GM10847 (cell line): Measurements from ENCODE around the gene FUBP3.

Experiments used
- POLR2A ChIP-seq: IDR thresholded peaks from 2 replicates; pipeline ENCODE4 v1.6.1; 2011; ENCODE audit not compliant: insufficient read length; ENCODE audit errors: extremely low read depth

The FUBP3 gene

GRCh38 chr9:130633336-130634190 lies 54.2 kb downstream of the FUBP3 start:
- no peak for TF ChIP-seq POLR2A

DNA sequence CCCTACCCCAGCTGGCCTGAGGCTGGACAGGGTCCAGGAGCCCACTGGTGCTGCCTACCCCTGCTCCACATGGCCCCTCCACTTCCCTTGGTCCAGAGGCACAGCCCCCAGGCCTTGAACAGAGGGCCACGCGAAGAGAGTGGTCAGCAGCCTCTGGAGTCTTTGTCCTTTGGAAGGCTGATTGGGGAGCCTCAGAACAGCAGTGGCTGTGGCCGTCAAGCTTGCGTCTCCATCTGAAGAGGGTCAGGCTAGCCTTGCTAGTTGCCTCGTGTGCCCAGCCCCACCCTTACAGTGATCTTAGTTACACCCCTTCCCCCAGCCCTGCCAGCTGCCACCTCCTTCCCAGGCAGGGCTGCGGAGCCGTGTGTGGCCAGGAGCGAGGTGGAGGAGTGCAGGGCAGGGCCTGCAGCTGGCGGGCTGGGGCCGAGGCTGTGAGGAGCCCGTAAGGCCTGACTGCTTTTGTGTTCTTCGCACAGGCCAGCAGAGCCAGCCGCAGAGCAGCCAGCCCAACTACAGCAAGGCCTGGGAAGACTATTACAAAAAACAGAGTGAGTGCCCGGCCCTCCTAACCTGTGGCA lies 54.9 kb downstream of the FUBP3 start:
- TF ChIP-seq POLR2A = no peak

DNA sequence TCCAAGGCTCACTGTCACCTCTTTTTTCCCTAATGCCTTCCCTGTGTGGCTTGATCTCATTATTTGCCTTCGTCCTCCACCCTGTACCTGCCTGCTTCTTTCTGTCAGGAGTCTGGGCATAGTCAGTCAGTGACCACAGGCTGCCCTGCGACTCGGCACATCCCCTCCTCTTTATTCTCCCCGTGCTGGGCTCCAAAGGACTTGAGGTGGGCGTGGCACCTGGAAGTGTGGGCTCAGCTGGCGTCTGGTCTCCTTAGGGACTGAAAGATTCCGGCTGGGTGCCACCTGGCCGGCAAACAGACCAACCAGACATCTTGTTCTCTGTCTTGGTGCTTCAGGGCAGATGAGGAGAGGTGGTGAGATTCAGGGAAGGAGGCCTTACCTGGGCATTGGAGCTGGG lies 55.4 kb downstream of the FUBP3 start:
- TF ChIP-seq POLR2A = no peak

GRCh38 chr9:130635306-130635705 lies 55.9 kb downstream of the FUBP3 start:
- no peak for TF ChIP-seq POLR2A

DNA sequence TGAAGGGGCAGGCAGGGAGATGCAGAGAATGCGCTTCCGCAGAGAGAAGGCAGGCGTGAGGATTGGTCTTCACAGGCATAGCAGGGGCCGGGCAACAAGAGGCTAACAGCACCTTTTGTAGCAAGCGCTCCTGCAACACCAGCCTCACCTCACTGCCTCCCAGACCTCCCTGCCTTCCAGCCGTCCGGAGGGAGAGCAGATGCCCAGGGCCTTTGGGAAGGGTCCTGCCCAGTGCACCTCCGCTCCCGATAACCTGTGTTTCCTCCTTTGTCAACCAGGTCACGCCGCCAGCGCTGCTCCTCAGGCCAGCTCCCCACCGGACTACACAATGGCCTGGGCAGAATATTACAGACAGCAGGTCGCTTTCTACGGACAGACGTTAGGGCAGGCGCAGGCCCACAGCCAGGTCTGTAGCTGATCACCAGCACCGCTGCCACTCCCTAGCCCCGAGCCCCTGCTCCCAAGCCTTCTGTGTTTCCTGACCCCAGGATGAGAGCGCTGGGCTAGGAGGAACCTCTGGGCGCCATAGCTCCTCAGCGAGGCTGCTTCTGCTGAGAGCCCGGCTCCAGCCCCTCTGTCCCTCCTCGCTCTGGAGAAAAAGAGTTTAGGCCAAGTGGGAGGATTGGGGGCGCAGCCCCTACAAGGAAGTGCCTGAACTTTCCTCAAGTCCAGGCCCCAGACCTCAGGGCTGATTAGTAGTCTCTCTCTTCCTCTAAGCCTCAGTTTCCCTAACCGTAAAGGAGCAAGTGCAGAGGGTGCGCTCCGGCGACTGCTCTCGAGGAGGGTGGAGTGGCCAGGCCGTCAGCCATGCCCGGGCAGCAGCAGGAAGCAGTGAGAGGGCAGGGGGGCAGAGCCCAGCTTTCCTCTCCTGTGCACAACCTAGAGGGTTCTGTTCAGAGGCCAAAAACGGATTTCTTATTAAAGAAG lies 56.6 kb downstream of the FUBP3 start:
- TF ChIP-seq POLR2A = no peak

DNA sequence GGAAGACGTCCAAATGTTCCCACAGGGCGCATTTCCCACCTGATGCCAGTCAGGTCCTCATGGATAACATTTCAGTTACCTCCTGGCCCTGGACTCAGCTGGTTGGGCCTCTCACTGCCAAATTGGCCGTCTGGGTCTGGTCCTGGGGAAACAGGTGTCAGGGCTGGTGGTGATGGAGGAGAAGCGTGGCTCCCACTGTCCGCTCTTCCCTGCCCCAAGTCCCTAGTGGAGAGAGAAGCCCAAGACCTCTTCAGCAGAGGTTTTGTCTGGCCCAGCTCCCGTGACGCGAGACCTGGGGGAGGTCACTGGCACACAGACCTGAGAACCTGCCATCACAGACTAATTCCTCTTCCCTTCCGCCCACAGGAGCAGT lies 57.3 kb downstream of the FUBP3 start:
- TF ChIP-seq POLR2A = no peak

- TF ChIP-seq POLR2A = no peak
These were observed 59.1 kb downstream of the FUBP3 start for GRCh38 chr9:130638284-130639123.

DNA sequence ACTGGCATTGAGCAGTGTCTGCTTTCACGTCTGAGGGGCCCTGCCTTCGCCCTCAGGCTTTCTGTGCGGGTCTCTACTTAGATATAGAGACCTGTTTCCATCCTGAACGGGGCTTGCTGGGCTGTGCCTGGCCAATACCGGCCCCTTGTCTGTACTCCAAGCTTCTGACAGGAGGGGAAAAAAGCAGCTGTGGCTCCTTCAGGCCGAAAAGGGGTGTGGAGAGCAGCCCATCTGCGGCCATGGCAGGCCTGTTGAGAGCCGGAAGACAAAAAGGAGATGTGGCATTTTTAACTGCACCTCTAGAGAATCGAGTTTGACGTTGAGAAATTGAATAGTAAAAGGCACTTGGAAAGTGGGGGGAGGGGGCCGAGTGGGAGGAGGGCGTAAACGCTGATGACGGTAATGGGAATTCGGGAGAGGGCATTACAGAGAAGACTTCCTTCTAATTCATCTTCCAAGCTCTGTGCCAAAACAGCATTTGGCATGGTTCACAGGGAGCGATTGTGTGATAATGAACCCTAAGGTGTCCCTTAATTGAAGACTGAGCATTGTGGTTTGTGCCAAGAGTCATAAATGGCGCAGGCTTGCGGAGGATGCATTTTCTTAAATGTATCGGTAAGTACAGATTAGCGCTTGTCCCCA lies 59.9 kb downstream of the FUBP3 start:
- no peak for TF ChIP-seq POLR2A

GRCh38 chr9:130639866-130640555 lies 60.6 kb downstream of the FUBP3 start:
- TF ChIP-seq POLR2A = no peak

DNA sequence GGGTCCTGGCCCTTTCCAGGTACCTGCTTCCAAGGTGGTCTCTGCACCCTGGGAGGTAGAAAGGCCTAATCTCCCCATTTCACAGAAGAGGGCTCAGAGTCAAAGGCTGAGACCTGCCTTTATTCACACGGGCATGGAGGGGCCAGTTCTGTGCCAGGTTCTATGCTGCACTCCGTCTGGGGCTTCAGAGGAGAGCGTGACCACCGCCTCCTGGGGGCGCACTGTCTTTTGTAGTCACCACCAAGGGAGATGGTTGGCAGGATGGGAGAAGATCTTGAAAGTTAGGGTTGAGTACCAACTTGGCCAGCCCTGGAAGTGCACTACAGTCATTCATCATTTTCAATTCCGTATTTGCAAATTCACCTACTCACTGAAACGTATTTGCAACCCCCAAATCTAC lies 61.3 kb downstream of the FUBP3 start:
- TF ChIP-seq POLR2A = no peak

DNA sequence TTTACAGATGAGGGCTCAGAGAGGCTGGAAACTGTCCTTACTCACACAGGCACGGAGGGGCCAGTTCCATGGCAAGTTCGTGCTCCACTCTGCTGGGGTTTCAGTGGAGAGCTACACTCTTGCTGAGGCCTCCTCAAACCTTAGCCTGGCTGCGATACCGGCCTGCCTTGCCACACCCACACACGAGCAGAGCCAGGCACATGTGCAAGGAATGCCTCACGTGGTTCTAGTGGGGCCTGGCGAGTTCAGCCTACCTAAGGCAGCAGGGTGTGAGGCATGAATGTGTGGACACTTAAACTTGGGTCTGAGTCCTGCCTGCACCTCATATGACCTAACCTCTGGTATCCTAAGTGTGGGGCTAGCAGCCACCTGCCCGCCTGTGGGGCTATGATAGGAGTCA lies 63.5 kb downstream of the FUBP3 start:
- TF ChIP-seq POLR2A = no peak

DNA sequence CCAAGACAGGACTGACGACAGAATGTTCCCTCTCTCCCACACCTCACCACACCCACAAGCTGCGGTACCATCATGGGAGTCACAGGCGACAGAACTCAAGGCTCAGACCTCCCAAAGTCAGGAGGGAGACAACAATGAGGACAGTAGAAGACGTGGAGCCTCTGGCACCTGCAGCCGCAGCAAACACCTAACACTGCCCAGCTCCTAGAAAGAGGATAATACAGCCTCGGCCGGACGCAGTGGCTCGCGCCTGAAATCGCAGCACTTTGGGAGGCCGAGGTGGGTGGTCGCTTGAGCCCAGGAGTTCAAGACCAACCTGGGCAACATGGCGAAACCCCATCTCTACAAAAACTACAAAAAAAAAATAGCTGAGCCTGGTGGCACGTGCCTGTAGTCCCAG lies 71.8 kb downstream of the FUBP3 start:
- TF ChIP-seq POLR2A = no peak

DNA sequence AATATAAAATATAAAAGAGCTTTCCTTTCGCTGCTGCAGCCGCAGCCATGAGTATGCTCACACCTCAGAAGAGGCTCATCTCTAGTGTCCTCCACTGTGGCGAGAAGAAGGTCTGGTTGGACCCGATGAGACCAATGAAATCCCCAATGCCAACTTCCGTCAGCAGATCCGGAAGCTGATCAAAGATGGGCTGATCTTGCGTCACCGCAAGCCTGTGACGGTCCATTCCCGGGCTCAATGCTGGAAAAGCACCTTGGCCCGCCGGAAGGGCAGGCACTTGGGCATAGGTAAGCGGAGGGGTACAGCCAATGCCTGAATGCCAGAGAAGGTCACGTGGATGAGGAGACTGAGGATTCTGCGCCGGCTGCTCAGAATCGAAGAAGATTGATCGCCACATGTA lies 72.4 kb downstream of the FUBP3 start:
- TF ChIP-seq POLR2A = no peak

- no peak for TF ChIP-seq POLR2A
These were observed 75.5 kb downstream of the FUBP3 start for GRCh38 chr9:130654879-130655278.
